ENCODE measurements around the gene CIAO2B.

Gene CIAO2B

DNA sequence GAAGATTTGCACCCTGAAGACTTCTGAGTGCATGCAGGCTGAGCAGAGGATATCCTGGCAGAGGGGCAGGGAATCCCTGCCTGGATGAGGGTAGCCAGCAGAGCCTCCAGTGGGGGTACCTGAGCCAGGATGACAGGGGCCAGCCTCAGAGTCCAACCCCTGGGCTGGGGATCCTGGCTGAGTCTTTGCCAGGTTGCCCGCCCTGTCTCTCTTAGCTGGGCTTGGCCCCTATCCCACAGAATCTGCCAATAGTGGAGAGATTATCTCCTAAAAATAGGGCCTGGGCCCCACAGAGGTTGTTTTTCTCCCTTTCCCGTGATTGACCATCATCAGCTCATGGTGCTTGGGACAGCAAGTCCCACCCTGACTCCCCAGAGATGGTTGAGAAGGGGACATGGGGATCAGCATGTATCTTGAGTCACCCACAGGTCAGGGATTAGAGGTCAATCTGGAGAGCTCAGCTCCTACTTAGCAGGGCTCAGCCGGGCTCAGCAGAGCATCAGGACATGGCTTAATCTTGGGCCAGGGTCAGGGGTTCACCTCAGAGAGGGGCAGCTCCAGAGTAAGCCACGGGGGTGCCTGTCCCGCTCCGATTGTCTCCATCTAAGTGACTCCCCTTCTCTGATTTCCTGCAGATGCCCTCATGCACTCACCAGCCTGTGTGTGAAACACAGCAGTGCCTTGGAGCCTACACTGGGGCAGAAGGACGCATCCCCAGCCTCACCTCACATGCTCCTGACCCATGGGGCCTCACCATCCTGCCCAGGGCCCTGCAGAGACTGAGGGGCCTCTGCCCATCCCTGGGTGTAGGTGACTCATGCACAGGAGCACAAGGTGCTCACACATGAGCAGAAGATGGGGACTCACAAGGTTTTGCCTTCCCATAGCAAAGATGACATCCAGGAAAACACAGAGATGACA, 27.0 kb downstream of the CIAO2B start:
- no peak for DNase-seq (ENCODE audit: low read depth)
- H3K4me3 ChIP-seq (replicated peaks; ENCODE audit: low read depth, low read length): no peak overlapping the region
- TF ChIP-seq, protein P1, sequence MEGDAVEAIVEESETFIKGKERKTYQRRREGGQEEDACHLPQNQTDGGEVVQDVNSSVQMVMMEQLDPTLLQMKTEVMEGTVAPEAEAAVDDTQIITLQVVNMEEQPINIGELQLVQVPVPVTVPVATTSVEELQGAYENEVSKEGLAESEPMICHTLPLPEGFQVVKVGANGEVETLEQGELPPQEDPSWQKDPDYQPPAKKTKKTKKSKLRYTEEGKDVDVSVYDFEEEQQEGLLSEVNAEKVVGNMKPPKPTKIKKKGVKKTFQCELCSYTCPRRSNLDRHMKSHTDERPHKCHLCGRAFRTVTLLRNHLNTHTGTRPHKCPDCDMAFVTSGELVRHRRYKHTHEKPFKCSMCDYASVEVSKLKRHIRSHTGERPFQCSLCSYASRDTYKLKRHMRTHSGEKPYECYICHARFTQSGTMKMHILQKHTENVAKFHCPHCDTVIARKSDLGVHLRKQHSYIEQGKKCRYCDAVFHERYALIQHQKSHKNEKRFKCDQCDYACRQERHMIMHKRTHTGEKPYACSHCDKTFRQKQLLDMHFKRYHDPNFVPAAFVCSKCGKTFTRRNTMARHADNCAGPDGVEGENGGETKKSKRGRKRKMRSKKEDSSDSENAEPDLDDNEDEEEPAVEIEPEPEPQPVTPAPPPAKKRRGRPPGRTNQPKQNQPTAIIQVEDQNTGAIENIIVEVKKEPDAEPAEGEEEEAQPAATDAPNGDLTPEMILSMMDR (IDR thresholded peaks at IDR 0.05; ENCODE audit: low read length, missing control alignments): no peak

DNA sequence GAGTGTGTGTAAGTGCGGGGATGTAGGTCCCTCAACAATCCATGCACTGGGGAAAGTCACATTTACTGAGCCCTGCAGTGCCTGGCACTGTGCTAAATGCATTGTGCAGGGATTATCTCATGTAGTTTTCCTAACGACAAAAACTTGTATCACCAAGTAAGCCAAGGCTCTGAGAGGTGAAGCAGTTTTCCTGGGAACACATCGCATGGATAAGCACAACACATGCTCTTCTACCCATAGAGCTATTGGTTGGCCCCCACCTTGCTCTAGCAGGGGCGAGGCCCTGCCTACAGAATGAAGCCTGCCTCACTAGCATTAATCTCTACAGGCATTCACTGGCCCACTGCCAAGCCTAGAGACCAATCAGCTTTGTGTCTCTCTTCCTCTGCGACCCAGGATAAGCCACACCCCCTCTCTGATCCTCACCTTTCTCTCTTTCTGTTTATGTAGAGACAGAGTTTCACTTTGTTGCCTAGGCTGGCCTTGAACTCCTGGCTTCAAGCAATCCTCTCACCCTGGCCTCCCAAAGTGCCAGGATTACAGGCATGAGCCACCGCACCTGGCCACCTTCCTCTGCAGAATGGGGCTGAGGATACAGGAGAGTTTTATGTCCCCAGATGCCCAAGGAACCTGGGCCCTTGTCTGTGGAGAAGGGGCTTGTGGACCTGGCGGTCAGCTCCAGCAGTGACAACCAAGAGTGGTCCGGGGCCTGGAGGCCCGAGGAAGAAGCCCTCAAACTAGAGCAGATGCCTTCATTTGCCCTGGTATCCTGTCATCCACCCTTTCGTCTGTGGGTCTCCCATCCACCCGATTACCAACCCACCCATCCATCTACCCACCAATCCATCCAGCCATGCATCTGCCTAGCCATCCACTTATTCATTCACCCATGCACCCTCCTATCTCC, 28.3 kb downstream of the CIAO2B start:
- no peak overlapping the region for H3K4me3 ChIP-seq (replicated peaks; ENCODE audit: low read depth, low read length)
- DNase-seq (ENCODE audit: low read depth): no peak
- TF ChIP-seq, protein P1 (IDR thresholded peaks at IDR 0.05; ENCODE audit: low read length, missing control alignments): no peak

DNA sequence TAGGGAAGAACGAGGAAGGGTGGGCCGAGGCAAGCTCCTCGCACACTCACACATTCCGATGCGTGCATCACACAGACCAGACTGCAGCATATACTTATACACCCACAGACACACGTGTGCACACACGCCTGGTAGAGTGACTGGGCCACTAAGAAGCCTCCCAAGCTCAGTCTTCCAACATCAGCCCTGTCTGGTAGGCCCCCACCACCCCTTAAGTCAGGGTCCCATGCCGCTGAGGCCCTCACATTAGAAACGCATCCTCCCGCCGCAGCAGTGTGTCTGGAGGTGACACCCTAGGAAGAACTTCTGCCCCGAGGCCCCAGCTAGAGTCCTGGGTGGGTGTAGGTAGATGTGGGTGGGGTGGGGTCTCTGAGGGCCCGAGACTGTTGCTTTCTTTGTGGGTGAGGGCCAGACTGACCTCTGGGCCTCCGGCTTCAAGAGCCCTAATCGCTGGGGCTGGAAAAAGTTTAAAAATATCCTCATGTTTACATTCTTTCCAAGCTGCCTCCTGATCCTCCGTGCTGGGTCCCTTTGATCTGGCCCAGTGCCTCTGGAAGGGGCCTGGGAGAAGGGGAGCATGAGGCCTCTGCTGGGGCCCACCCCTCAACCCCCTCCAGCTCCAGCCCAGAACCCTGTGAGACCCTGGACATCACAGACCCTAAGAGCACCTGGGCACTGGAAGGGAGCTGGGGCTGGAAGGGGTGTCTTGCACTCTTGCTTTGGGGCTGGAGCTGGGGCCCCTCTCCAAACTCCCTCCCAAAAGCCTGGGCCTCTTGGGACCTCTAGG, 29.2 kb downstream of the CIAO2B start:
- DNase-seq (ENCODE audit: low read depth): no peak
- no peak overlapping the region for H3K4me3 ChIP-seq (replicated peaks; ENCODE audit: low read depth, low read length)
- TF ChIP-seq, protein P1 (IDR thresholded peaks at IDR 0.05; ENCODE audit: low read length, missing control alignments): no peak

DNA sequence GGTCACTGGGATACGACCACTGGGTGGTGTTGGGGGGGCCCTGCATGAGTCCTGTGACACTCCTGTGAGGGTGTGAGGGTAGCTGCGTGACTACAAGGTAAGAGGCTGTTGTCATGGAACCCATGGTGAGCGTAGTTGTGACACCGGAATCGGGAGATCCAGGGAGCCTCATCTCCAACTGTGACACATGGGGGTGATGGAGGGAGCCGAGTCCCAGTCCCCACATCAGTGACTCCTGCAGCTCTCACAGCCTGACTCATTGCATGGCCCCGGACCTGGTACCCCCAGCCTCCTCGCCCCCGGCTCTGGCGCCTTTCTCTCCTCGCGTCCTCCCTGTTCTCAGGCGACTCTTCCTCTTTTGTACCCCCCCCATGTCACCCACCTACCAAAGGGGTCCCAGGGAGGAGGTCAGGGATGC, 29.8 kb downstream of the CIAO2B start:
- DNase-seq (ENCODE audit: low read depth): no peak
- TF ChIP-seq, protein P1 (IDR thresholded peaks at IDR 0.05; ENCODE audit: low read length, missing control alignments): no peak
- no peak overlapping the region for H3K4me3 ChIP-seq (replicated peaks; ENCODE audit: low read depth, low read length)

DNA sequence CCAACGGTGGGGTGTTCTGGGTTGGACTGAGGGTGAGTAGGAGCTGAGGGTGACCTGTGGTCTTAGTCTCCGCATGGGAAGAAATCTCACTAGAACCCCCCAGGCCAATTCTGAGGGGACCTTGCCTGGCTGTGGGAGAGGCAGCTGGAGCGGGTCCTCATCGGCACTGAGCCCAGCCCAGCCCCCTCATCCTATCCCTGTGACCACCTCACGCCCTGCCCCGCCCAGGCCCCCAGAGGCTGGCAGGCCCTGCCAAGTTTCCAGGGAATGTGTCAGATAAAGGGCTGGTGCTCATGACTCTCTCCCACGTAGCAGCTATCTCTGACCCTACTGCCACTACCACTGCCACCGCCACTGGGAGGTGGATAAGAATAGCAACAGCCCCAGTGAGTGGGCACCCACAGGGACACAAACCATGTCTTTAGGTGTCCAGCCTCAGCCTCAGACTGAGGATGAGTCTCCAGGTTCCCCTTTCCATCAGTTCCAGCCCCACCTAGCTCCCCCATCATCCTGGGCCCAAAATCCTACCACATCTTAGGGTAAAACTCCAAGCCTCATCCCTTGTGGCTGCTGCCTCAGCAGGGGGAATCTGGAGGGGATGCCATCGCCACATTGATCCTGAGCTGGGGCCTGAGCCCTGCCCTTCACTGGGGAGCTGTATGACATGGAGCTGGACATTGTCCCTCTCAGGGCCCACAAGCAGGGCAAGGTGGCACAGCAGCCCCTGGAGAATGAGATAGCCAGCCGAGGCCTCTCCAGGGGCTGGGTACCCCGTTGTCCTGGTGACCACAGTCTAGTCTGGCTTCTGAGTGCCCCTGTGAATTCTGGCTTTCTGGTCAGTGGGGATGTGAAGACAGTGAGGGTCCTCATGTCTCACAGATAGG, 30.4 kb downstream of the CIAO2B start:
- no peak for DNase-seq (ENCODE audit: low read depth)
- TF ChIP-seq, protein P1 (IDR thresholded peaks at IDR 0.05; ENCODE audit: low read length, missing control alignments): no peak
- H3K4me3 ChIP-seq (replicated peaks; ENCODE audit: low read depth, low read length): no peak overlapping the region
